NCI-H2196 treated with DMSO at 0.1 percent for 48 hours (cell line): Measurements from ENCODE around the gene RPUSD1.
"Not testable (repeated sequence)": the region's sequence is repeated elsewhere in the genome, so short reads cannot be mapped to it uniquely, and the experiment has no call there.

Source experiments
- DNase-seq: peaks from one replicate; lab custom pipeline; 2025; ENCODE audit not compliant: unreplicated experiment; lab: John Stamatoyannopoulos, UW

Gene RPUSD1, protein sequence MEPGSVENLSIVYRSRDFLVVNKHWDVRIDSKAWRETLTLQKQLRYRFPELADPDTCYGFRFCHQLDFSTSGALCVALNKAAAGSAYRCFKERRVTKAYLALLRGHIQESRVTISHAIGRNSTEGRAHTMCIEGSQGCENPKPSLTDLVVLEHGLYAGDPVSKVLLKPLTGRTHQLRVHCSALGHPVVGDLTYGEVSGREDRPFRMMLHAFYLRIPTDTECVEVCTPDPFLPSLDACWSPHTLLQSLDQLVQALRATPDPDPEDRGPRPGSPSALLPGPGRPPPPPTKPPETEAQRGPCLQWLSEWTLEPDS

DNA sequence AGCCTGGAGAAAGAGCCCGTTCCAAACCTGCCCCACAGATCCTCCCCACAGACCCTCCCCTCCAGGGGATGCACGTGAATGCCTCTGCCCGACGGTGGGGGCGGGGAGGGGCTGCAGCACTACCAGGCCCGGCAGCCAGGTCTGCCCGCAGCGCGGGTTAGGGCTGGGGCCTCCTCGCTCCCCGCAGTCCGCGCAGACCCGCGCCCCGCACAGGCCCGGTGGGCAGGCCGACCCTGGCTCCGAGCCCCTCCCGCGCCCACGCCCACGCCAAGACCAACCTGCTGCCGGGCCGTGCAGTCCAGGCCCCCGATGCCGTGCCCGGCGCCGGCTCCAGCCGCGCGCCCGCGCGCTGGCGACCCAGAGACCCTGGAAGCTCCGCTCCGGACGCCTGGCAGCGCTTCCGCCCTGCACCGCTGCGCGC lies at the start of gene RPUSD1:
TSS of gene RPUSD1 (minus strand) at position 404 of the 421 bp plus-strand sequence. CDS start 644 bp downstream, outside the sequence.
- no peak for DNase-seq

DNA sequence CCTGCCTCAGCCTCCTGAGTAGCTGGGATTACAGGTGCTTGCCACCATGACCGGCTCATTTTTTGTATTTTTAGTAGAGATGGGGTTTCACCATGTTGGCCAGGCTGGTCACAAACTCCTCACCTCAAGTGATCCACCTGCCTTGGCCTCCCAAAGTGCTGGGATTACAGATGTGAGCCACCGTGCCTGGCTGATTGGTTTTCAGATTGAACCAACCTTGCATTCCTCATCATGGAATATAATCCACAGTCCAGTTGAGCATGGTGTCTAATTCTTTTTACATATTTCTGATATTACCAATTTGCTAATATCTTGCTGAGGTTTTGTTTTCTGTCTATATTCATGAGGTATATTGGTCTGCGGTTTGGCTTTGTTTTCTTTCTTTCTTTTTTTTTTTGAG lies 48.6 kb upstream of the RPUSD1 start:
- not testable (repeated sequence) for DNase-seq

DNA sequence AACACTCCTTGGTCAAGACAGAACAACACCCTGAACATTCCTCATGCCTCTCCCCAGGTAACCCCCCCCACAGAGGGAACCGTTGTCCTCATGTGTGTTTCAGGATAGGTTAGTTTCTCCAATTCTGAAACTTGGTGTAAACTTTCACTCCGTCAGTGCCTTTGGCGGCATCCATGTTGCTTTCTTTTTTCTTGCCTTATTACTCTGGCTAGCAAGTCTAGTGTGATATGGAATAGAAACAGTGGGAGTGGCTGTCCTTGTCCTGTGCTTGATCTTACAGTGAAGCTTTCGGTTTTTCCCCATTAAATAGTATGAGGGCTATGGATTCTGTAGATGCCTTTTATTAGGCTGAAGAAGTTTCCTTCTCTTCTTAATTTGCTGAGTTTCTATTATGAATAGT lies 48.0 kb upstream of the RPUSD1 start:
- DNase-seq, result no peak

DNA sequence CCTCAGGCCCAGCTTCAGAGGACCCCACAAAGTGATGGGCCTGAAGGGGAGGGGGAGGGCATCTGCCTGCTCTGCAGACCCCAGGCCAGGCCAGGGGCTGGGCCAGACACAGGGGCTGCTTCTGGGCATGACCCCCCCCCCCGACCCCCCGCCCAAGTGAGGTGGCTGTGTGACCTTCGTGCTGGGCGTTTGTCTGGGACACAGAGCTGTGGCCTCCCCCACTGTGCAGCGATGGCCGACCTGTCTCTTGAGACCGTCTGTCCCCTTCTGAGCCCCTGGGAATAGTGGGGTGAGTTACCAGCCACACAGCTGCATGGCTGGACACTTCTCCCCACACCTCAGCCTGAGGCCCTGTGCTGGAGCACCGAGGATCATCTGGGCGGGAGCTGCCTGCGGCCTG lies 47.2 kb upstream of the RPUSD1 start:
- no peak for DNase-seq

DNA sequence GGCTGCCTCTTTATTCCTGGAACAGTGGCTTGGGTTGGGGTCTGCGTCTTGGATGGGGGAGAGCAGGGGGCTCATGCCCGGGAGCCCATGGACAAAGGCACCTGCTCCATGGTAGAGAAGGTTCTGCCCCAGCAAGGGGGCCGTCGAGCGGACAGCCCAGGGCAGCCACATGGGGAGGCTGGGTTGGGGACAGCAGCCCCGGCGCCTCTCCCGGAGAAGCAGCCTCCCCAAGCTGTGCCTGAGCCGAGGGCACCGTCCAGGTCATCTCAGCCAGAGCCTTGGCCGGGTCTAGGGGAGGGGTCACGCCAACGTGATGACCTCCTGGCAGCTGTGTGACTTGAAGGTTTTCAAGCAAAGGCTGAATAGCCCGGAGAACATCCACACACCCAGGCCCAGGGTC lies 45.2 kb upstream of the RPUSD1 start:
- no peak for DNase-seq

DNA sequence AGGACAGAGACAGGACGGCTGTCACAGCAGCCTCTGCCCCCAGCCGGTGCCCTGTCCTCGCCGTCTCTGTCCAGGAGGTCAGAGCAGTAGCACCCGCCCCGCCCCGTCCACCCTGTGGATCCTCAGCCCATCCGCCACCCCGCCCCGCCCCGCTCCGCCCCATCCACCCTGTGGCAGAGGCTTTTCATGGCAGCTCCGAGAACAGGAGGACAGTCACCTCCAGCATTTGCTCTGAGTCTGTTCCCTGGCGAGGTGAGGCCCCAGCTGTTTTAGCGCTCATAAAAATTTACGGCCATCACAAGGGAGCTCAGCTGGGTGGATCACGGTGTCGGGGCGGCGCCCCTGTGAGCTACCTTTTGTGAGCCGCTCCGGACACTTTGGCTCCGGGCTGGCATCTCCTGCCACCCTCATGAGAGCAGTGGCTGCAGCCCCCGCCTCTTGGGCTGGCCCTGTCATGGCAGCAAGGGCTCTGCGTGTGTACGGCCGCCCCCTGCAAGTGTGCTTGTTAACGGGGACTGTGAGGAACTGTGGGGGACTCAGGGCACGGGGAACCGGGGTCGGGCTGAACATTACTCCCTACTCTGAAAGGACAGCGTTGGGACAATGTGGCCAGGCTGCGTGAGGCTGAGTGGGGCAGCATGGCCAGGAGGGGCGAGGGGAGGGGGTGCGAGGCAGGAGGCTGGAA lies 44.6 kb upstream of the RPUSD1 start:
- no peak for DNase-seq

DNA sequence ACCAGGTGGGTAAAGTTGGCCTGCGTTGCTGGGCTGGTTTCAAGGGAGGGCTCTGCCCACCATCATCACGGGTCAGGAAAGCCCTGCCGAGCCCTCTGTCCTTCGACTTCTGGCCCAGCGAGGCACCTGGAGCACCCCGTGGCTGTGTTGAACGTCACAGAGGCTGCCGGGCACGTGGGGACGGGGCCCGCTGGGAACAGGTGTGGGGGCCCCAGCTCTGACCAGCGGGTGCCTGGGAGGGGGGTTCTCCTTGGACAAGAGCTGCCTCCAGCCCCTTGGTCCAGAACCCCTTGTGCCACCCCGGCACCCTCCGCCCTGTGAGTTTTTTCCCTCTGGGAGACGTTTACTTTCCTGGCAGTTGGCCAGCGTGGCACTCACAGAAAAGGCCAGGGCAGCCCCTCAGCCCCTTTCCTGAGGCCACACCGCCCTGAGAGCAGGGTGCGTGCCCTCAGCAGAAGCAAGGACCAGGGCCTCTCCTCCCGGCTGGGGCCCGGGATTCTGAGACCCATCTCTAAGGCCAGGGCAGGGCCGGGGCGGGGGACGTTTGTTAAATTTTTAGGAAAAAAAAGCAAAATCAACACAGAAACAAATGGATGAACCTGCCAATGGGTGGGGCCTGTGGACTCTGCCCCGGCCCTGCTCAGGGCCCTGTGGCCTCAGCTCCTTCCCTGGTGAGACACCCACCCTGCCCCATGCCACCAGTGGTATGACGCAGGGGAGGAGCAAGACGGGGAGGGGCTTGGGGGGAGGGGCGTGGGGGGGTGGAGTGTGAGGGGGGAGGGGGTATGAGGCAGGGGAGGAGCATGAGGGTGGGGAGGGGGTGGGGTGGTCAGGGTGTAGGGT lies 43.6 kb upstream of the RPUSD1 start:
- DNase-seq, result no peak

DNA sequence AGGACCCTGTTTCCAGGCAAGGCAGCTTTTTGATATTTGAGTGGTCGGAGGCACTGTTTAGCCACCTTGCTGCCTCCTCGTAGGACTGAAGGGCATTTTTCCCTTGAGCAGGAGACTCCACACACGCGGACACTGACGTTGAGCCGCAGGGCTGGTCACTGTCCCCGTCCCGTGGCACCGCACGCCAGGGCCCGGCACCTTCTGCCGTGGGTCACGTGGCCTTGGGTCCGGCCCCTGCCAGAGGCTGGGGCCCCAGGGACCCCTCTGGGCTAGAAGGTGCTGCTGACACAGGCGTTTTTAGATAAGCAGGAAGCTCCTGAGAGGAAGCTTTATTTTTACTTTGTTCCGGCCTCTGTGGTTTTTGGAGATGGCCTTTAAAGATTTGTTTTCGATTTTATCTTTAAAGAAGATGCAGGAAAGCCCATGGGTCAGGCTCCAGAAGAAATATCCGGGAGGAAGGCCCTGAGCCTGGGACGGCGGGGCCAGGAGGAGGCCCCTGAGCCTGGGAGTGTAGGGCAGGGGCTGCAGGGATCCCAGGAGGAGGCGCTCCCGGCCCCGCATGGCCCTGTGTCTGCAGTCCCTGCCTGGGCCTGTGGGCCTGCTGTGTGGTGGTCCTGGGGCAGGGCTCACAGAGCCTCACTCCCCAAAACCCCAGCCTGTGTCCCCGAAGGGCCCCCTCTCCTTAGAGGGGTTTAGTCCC lies 42.8 kb upstream of the RPUSD1 start:
- DNase-seq, result no peak

DNA sequence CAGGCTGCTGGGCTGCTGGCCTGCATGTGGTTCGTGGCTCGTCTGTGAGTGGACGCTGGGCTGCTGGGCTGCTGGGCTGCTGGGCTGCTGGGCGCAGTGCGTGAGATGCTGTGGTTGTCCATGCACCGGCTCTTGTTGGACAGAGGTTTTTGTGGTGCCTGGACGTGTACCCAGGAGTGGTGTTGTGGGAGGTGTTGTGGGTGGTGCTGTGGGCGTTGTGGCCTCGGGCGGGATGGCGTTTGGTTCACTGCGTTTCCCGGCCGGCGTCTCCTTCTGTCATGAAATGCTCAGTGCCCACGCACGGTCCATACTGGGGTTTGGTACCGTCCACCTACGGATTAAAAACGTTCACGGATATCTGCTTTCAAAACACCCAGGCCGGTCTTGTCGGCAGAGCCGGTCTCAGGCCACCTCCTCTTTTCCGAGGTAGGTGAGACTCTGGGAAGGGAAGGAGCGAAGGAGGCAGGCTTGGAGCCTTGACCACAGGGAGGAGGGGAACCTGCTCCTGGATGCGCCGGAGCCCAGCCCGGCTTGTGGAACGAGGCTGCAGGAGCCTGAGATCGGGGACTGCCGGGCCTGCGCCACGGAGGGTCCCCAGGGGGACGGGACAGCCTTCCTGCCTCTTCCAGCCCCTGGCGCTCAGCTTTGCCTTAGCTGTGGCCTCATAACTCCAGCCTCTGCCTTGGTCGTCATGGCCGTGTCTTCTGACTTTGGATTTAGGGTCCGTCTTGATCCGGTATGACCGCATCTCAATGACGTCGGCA lies 42.1 kb upstream of the RPUSD1 start:
- DNase-seq, result no peak

DNA sequence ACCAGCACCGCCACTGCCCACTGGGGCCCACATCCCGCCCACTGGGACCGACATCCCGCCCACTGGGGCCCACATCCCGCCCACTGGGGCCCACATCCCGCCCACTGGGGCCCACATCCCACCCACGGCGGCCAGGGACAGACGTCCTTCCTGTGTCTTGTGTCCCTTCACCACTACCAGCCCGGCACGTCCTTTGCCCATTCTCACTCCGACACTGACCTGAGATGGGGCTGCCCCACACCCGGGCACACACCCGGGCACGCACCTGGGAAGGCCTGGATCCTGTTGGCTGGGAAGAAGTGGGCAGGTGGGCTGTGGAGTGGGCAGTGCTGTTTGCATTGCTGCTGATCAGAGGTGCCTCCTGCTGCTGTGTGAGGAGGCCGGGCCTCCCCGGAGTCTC lies 40.7 kb upstream of the RPUSD1 start:
- DNase-seq, result no peak

DNA sequence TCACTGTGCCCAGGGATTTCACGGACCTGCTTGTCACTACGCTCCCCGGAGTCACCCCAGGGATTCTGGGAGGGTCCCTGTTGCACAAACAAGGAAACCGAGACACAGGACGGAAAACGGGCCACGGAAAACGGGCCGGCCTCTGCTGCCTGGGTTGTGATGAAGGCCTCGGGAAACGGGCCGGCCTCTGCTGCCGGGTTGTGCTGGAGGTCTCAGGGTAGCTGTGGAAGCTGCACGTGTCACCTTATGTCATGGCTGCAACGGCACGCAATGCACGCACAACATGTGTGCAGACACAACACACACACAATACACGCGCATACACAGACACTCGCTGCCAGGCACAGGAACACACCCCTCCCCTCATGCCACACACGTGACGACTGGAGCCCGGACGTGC lies 39.3 kb upstream of the RPUSD1 start:
- no peak for DNase-seq

DNA sequence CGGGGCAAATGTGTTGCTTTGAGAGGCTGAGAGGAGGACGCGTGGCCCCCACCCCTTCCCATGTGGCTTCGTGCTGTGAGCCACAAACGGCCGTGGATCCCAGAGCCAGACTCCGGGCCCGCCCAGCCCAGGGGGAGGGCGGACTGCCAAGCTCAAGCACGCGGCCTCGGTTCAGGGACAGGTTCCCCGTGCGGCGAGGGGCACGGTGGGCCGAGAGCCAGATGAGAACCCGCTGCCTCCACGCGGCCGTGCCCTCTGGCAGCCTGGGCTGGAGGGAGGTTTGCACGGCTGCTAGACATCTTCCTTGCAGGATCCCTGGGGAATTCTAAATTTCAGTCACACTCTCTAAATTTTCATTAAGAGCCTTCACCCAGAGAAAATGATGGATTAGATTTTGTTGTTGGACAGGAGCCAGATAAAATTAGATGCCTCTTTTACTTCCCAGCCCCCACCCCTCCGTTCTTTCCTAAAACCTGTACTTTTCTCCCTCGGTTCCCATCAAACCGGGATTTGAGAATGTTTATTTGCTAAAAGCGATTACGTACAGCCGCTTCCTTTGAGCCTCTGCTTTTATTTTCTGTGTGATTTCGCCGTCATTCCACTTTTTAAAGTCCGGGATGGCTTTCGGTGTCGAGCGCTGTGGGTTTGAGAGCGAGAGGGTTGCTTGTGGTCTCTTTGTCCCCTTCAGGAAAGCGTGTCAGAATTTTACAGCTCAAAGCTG lies 37.3 kb upstream of the RPUSD1 start:
- no peak for DNase-seq

DNA sequence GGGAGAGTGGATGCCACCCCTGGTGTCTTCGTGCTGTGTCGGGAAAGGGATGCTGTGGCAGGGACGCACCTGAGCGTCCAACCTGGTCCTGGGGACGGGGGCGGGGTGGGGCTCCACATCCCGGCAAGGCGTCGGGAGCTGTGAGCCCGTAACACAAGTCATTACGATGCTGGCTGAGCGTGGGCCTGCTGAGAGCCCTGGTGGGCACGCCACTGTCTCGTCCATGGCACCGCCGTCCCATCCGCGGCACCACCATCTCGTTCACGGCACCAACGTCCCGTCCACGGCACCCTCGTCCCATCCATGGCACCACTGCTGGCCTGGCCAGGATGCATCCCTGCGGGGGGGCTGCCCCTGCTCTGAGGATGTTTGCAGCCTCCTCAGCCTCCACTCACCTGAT lies 36.4 kb upstream of the RPUSD1 start:
- DNase-seq, result no peak

DNA sequence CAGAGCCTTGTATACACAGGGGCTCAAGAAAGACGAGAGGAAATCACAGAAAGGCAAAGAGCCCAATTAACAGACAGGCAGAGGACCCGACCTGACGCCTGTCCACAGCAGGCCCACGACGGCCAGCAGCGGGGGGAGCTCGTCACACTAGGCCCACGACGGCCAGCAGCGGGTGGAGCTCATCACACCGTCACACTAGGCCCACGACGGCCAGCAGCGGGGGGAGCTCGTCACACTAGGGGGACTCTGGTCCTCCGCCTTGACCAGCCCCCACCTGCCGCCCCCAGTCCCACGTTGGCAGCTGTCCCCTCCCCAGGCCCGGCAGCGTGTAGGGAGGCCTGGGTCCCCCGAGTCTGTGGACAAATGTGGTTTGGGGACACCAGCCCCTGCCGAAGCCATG lies 36.0 kb upstream of the RPUSD1 start:
- no peak for DNase-seq

DNA sequence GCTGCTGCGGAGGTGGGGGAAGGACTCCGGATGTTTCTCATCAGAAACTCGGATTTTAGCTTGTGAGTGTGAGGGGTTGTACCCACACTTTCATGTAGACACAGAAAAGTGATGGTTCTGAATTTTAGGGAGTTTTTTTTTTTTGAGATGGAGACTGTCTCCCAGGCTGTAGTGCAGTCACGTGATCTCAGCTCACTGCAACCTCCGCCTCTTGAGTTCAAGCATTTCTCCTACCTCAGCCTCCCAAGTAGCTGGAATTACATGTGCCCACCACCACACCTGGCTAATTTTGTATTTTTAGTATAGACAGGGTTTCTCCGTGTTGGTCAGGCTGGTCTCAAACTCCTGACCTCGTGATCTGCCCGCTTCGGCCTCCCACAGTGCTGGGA lies 34.7 kb upstream of the RPUSD1 start:
- DNase-seq, result no peak

DNA sequence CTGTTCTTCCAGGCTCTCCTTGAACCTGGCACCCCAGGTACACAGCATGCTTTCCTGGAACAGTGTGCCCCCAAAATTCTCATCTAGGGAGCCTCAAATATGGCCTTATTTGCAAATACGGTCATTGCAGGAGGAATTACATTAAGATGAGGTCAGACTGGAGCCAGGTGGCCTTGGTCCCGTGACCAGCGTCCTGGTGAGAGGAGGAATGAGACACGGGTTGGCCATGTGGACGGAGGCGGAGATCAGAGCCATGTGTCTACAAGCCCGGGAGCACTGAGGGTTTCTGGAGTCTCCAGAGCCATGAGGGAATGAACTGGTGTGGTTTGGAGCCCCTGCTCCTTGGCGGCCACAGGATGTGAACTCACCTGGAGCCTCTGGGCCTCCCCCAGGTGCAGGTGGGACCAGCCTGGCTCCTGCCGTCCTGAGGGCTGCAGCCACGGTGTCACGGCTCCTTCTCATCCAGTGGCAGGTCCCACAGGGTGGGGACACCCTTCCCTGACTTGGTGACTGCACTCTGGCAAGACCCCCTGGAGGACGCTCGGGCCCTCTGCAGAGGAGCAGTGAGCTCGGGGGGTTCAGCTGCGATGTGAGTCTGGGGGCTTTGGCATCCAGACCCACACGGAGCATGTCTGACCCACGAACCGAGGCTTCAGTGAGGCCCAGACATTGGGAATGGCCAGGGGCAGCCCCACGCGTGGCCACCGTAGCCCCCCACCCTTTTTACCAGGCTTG lies 34.2 kb upstream of the RPUSD1 start:
- DNase-seq, result no peak

DNA sequence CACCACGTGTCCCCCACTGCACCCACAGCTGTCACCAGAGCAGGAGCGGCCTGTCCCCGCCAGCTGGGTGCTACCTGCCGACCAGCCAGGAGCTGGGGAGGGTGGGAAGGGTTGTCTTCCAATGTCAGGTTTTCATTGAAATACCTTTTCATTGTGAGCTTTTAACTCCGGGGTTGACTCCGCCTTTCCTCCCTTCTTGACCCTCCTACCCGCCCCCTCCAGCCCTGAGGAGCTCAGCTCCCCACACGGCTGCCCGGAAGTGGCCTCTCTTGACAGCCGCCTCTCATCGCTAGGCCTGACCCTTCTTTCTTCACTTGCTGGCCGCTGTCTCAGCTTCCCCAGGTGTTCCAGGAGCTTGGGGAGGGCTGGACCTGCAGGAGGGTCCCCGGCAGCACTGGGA lies 33.6 kb upstream of the RPUSD1 start:
- DNase-seq, result no peak

DNA sequence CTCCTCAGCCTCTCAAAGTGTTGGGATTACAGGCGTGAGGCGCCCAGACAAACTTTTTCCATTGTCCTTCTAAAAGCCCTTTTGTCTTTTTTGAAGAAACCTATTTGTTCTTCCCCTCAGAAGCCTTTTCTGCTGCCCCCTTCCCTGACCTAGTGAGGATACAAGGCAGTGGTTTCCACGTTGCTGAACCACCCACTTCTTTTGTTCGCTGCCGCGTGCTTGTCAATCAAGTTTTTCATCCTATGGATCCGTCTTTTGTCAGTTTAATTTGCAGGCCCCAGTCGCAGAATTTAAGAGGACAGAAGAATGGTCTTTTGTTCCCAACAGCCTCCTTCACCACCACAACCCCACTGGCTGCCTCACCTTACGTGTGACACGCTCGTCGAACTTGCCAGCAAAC lies 32.6 kb upstream of the RPUSD1 start:
- no peak for DNase-seq

DNA sequence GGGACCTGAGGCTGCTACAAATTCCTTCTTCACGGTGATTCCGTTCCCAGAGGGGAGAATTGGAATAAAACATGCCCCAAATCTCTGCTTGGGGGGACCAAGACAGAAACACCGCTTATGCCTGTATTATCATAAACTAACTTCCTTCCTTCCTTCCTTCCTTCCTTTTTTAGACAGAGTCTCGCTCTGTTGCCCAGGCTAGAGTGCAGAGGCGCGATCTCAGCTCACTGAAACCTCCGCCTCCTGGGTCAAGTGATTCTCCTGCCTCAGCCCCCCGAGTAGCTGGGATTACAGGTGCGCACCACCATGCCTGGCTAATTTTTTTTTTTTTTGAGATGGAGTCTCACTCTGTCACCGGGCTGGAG lies 31.8 kb upstream of the RPUSD1 start:
- not testable (repeated sequence) for DNase-seq
